Neural progenitor cell (in vitro differentiated cells): Measurements from ENCODE around the gene MGLL.

Source experiments
- CTCF ChIP-seq: fragments of 200-600 bp; sonication (generic); IDR thresholded peaks from 2 replicates; pipeline ENCODE4 v1.5.1; 2017; ENCODE audit warnings: antibody characterized with exemption, mild to moderate bottlenecking
- EZH2 ChIP-seq: fragments of 200-600 bp; sonication (generic); IDR thresholded peaks from 2 replicates; pipeline ENCODE4 v1.6.1; 2017; ENCODE audit warnings: antibody characterized with exemption, mild to moderate bottlenecking, moderate library complexity
- EZH2phosphoT487 ChIP-seq: fragments of 200-600 bp; sonication (generic); IDR thresholded peaks from 2 replicates; pipeline ENCODE4 v1.6.1; 2017; ENCODE audit warnings: antibody characterized with exemption

- TF ChIP-seq CTCF: no peak
- no peak for TF ChIP-seq EZH2
- TF ChIP-seq EZH2phosphoT487: no peak
Observed at GRCh38 chr3:127794972-127795371, 27.3 kb downstream of the MGLL start.
